ENCODE data around the gene MGAT5B.

DNA sequence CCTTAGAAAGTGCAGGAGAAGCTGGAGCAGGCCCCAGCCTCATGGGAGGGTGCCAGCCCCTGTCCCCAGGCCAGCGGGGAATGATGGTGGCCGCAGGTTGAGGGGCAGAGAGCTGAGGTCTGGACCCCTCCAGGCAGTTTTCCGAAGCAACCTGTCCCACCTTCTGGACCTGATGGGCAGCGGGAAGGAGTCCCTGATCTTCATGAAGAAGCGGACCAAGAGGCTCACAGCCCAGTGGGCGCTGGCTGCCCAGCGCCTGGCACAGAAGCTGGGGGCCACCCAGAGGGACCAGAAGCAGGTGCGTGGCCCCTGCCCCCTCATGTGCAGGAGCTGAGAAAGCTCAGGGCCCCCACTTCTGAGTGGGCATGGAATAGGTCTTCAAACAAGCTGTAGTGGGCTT, 36.8 kb downstream of the MGAT5B start:
- TF ChIP-seq EZH2phosphoT487 (IDR thresholded peaks at IDR 0.05; ENCODE audit: insufficient read depth, low read depth) (no peak), EZH2 (IDR thresholded peaks at IDR 0.05; ENCODE audit: insufficient read depth, poor library complexity, severe bottlenecking) (no peak)
